HepG2 (cell line): ENCODE measurements around the gene GYS2. TPM values are rescaled to one million over a fixed set of nuclear protein-coding genes. Genes with fewer than 3 reads are reported as not detected.

ENCODE experiments used
- ATAC-seq: fragments of 200-7000 bp; cut with Tn5 transposase; 3 replicates; pipeline ENCODE4 v1.9.1; 2020; ENCODE audit warnings: mild to moderate bottlenecking, moderate library complexity
- BruUV-seq: library from RNA; stranded (reverse); fragments of 400-500 nt; replicated peaks from 2 replicates; lab custom pipeline; 2021; lab: Mats Ljungman, UMichigan
- CTCF ChIA-PET: fragments of 300-600 bp; formaldehyde crosslinking; extraction: SDS; loops from one replicate; lab custom pipeline; 2021; ENCODE audit warnings: low total read pairs, inconsistent platforms, low intra/inter-chr PET ratio; lab: Yijun Ruan, JAX
- POLR2A ChIA-PET: fragments of 350-600 bp; sonication (Branson Sonifier 250); formaldehyde crosslinking; loops from one replicate; lab custom pipeline; 2020; ENCODE audit warnings: antibody characterized with exemption, inconsistent platforms; lab: Yijun Ruan, JAX
- DNase-seq: peaks from one replicate; pipeline ENCODE4 v3.0.0-alpha.2; 2015; ENCODE audit warnings: low spot score
- FAIRE-seq: peaks from 3 replicates; lab custom pipeline; 2011; peaks lifted over from hg19 to GRCh38; lab: Jason Lieb, UNC
- H2AFZ ChIP-seq: one replicate; pipeline ENCODE4 v1.6.1; 2011; ENCODE audit warnings: low read length, inconsistent platforms
- H3K27ac ChIP-seq: fragments of 300-600 bp; 3 replicates; pipeline ENCODE4 v1.8.0; 2011; ENCODE audit warnings: mixed run types, mild to moderate bottlenecking, mixed read lengths, low read length, inconsistent platforms; ENCODE audit not compliant: insufficient read depth; ENCODE audit errors: extremely low read length
- H3K27me3 ChIP-seq, 2 experiments: fragments of 200-600 bp in 1 of 2; 2 replicates in 1 of 2; 3 replicates in 1 of 2; pipeline versions ENCODE4 v1.6.0 to v1.8.0; 2011; ENCODE audit warnings: low read length in 2 of 2, mild to moderate bottlenecking in 2 of 2, moderate library complexity in 2 of 2, inconsistent platforms in 1 of 2; ENCODE audit not compliant: insufficient read depth in 2 of 2, control insufficient read depth in 1 of 2
- H3K36me3 ChIP-seq, 2 experiments: fragments of 200-600 bp in 1 of 2; replicated peaks in 1 of 2; 2 replicates in 1 of 2; 3 replicates in 1 of 2; pipeline versions ENCODE4 v1.5.1 to v1.8.0; 2011; ENCODE audit warnings: low read length in 2 of 2, inconsistent platforms in 1 of 2; ENCODE audit not compliant: insufficient read depth in 2 of 2, control insufficient read depth in 1 of 2
- H3K4me1 ChIP-seq: 2 replicates; pipeline ENCODE4 v1.5.1; 2012; ENCODE audit warnings: low read length, inconsistent platforms; ENCODE audit not compliant: insufficient read depth
- H3K4me2 ChIP-seq: 2 replicates; pipeline ENCODE4 v1.6.0; 2011; ENCODE audit warnings: low read depth, low read length, inconsistent platforms
- H3K4me3 ChIP-seq, 3 experiments: fragments of 200-600 bp in 1 of 3; sonication (generic), shearing (Covaris generic) in 1 of 3; replicated peaks in 1 of 3; 2 replicates each; pipeline ENCODE4 v1.5.1; 2011 to 2016; ENCODE audit warnings: low read length in 3 of 3, inconsistent platforms in 2 of 3, low read depth in 2 of 3, mild to moderate bottlenecking in 2 of 3, control low read depth in 1 of 3, mixed read lengths in 1 of 3; ENCODE audit not compliant: insufficient read depth in 1 of 3
- H3K79me2 ChIP-seq: one replicate; pipeline ENCODE4 v1.6.1; 2011; ENCODE audit warnings: low read length, inconsistent platforms; ENCODE audit not compliant: insufficient read depth
- H3K9ac ChIP-seq: 2 replicates; pipeline ENCODE4 v1.6.0; 2011; ENCODE audit warnings: mild to moderate bottlenecking, low read depth, low read length, inconsistent platforms; ENCODE audit not compliant: insufficient read depth
- H3K9me3 ChIP-seq: 2 replicates; pipeline ENCODE4 v1.5.1; 2012; ENCODE audit warnings: mild to moderate bottlenecking, low read length
- H4K20me1 ChIP-seq: 2 replicates; pipeline ENCODE4 v1.6.0; 2011; ENCODE audit warnings: inconsistent platforms, mild to moderate bottlenecking, low read length, moderate library complexity; ENCODE audit not compliant: insufficient read depth
- BCL6 ChIP-seq: IDR thresholded peaks from 2 replicates; pipeline ENCODE4 v1.6.1; 2016; ENCODE audit warnings: missing genetic modification reagents, missing compliant biosample characterization
- CBX1 ChIP-seq: IDR thresholded peaks from one replicate; pipeline ENCODE4 v1.6.1; 2016; ENCODE audit warnings: antibody characterized with exemption, low read depth
- ELF4 ChIP-seq: sonication (generic); formaldehyde crosslinking; IDR thresholded peaks from 2 replicates; pipeline ENCODE4 v1.5.0; 2020; ENCODE audit warnings: missing genetic modification reagents, mild to moderate bottlenecking, moderate library complexity, borderline replicate concordance
- KMT2B ChIP-seq: IDR thresholded peaks from 2 replicates; pipeline ENCODE4 v1.6.1; 2016; ENCODE audit warnings: missing genetic modification reagents, missing compliant biosample characterization
- ZFP1 ChIP-seq: IDR thresholded peaks from 2 replicates; pipeline ENCODE4 v1.6.1; 2016
- ZKSCAN1 ChIP-seq: fragments of 150-350 bp; IDR thresholded peaks from 2 replicates; pipeline ENCODE4 v1.6.1; 2014; ENCODE audit warnings: low read length
- ZMYM3 ChIP-seq: sonication (generic); formaldehyde crosslinking; IDR thresholded peaks from 2 replicates; pipeline ENCODE4 v1.5.1; 2020; ENCODE audit warnings: mild to moderate bottlenecking, missing genetic modification reagents
- ZNF713 ChIP-seq: sonication (generic); formaldehyde crosslinking; IDR thresholded peaks from 2 replicates; pipeline ENCODE4 v1.4.0; 2020; ENCODE audit warnings: mild to moderate bottlenecking, missing genetic modification reagents
- WGBS: methylation state at CpG from one replicate; pipeline ENCODE4 v1.1.6; 2017; ENCODE audit warnings: low lambda C conversion rate; 5-methylcytosine and 5-hydroxymethylcytosine counted together
- in situ Hi-C: cut with HindIII; loops from 2 replicates; pipeline ENCODE4 v1.10.0; 2017; ENCODE audit warnings: low pct_unique_long_range_greater_than_20kb; ENCODE audit not compliant: extremely low pct_ligation_motif_present
- intact Hi-C: fragments of 100-400 bp; cut with micrococcal nuclease; formaldehyde crosslinking; loops from one replicate; pipeline ENCODE4 v1.10.0; 2022; ENCODE audit not compliant: unreplicated experiment
- polyA plus RNA-seq, 8 experiments: library from polyadenylated mRNA; depleted of rRNA in 3 of 8; stranded (reverse) in 7 of 8; unstranded in 1 of 8; fragments of >200 nt; fragmentation: Illumina TruSeq in 4 of 8; extraction: Trizol in 4 of 8; gene quantifications; 2 replicates each; pipeline versions ENCODE4 v1.2.1 to v1.2.3, GENCODE V29; 2011 to 2016; ENCODE audit warnings: low read depth in 4 of 8, missing spikeins in 1 of 8, mixed read lengths in 1 of 8; ENCODE audit not compliant: insufficient read depth in 1 of 8
- total RNA-seq, 5 experiments: library from RNA; depleted of rRNA; stranded (reverse); fragments of >200 nt; fragmentation: Illumina TruSeq; extraction: Trizol; gene quantifications; 2 replicates each; pipeline ENCODE4 v1.2.3, GENCODE V29; 2016; ENCODE audit warnings: low read depth in 1 of 5
- TF ChIP-seq, protein P1 (sequence below): fragments of 450-650 bp; IDR thresholded peaks from 2 replicates; pipeline ENCODE4 v1.6.1; 2016
- TF ChIP-seq, protein P2 (sequence below): sonication (generic); formaldehyde crosslinking; IDR thresholded peaks from 2 replicates; pipeline ENCODE4 v1.4.0; 2020; ENCODE audit warnings: missing genetic modification reagents
- TF ChIP-seq, protein P3 (sequence below): sonication (generic); formaldehyde crosslinking; IDR thresholded peaks from 2 replicates; pipeline ENCODE4 v1.4.0; 2020; ENCODE audit warnings: mild to moderate bottlenecking, missing genetic modification reagents
- TF ChIP-seq, protein P4 (sequence below): IDR thresholded peaks from 2 replicates; pipeline ENCODE4 v1.6.1; 2012; ENCODE audit warnings: low read depth, low read length, improper control_type of control experiment
- TF ChIP-seq, protein P5 (sequence below): sonication (generic); formaldehyde crosslinking; IDR thresholded peaks from 2 replicates; pipeline ENCODE4 v1.4.0; 2020; ENCODE audit warnings: mild to moderate bottlenecking, low read depth, missing genetic modification reagents

The GYS2 gene
- total and polyA plus RNA-seq, 2 of the 13 experiments (the other 11 are each of a cell fraction or from before 2014, with no cell fraction given) = not detected

DNA sequence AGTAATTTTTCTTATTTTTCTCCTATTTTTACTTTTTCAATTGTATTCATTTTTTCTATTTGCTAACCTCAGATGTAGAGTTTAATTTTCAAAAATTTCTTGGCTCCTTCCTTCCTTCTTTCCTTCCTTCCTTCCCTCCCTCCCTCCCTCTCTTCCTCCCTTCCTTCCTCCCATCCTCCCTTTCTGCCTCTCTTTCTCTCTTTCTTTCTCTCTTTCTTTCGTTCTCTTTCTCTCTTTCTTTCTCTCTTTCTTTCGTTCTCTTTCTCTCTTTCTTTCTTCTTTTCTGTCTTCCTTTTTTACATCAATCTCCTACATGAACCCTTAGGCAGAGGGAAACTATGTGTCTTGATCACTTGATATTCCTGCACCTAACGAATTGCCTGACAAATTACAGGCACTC, 12.4 kb upstream of the GYS2 start:
- Histone ChIP-seq H4K20me1 (no peaks in the 10 kb centered on the region), H3K9me3 (no peaks in the 10 kb centered on the region), H2AFZ (no peak overlapping the region), H3K27ac (no peak overlapping the region), H3K9ac (no peak overlapping the region), H3K4me1 (no peaks in the 10 kb centered on the region), H3K36me3 (no peaks in the 10 kb centered on the region), H3K79me2 (no peaks in the 10 kb centered on the region), H3K27me3 (no peaks in the 10 kb centered on the region), H3K4me3 (no peak overlapping the region), H3K4me2 (no peak overlapping the region)
- no peak for ATAC-seq
- ChIA-PET CTCF (no interaction called here), POLR2A (no interaction called here)
- intact Hi-C loops (no loop called here), in situ Hi-C loops (no loop called here)
- no TSS peak for BruUV-seq
- no peak for DNase-seq
- FAIRE-seq = no peak
- 14% methylated on average over 3 of the region's 3 CpGs for WGBS
- TF ChIP-seq, protein P1, sequence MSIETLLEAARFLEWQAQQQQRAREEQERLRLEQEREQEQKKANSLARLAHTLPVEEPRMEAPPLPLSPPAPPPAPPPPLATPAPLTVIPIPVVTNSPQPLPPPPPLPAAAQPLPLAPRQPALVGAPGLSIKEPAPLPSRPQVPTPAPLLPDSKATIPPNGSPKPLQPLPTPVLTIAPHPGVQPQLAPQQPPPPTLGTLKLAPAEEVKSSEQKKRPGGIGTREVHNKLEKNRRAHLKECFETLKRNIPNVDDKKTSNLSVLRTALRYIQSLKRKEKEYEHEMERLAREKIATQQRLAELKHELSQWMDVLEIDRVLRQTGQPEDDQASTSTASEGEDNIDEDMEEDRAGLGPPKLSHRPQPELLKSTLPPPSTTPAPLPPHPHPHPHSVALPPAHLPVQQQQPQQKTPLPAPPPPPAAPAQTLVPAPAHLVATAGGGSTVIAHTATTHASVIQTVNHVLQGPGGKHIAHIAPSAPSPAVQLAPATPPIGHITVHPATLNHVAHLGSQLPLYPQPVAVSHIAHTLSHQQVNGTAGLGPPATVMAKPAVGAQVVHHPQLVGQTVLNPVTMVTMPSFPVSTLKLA = no peak
- no peak for TF ChIP-seq ZMYM3 (CRISPR knock-in tag)
- TF ChIP-seq, protein P2, sequence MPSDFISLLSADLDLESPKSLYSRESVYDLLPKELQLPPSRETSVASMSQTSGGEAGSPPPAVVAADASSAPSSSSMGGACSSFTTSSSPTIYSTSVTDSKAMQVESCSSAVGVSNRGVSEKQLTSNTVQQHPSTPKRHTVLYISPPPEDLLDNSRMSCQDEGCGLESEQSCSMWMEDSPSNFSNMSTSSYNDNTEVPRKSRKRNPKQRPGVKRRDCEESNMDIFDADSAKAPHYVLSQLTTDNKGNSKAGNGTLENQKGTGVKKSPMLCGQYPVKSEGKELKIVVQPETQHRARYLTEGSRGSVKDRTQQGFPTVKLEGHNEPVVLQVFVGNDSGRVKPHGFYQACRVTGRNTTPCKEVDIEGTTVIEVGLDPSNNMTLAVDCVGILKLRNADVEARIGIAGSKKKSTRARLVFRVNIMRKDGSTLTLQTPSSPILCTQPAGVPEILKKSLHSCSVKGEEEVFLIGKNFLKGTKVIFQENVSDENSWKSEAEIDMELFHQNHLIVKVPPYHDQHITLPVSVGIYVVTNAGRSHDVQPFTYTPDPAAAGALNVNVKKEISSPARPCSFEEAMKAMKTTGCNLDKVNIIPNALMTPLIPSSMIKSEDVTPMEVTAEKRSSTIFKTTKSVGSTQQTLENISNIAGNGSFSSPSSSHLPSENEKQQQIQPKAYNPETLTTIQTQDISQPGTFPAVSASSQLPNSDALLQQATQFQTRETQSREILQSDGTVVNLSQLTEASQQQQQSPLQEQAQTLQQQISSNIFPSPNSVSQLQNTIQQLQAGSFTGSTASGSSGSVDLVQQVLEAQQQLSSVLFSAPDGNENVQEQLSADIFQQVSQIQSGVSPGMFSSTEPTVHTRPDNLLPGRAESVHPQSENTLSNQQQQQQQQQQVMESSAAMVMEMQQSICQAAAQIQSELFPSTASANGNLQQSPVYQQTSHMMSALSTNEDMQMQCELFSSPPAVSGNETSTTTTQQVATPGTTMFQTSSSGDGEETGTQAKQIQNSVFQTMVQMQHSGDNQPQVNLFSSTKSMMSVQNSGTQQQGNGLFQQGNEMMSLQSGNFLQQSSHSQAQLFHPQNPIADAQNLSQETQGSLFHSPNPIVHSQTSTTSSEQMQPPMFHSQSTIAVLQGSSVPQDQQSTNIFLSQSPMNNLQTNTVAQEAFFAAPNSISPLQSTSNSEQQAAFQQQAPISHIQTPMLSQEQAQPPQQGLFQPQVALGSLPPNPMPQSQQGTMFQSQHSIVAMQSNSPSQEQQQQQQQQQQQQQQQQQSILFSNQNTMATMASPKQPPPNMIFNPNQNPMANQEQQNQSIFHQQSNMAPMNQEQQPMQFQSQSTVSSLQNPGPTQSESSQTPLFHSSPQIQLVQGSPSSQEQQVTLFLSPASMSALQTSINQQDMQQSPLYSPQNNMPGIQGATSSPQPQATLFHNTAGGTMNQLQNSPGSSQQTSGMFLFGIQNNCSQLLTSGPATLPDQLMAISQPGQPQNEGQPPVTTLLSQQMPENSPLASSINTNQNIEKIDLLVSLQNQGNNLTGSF (CRISPR knock-in tag) = no peak
- TF ChIP-seq CBX1 = no peak
- TF ChIP-seq ZKSCAN1 = no peak
- no peak for TF ChIP-seq ZFP1 (CRISPR knock-in tag)
- TF ChIP-seq, protein P3, sequence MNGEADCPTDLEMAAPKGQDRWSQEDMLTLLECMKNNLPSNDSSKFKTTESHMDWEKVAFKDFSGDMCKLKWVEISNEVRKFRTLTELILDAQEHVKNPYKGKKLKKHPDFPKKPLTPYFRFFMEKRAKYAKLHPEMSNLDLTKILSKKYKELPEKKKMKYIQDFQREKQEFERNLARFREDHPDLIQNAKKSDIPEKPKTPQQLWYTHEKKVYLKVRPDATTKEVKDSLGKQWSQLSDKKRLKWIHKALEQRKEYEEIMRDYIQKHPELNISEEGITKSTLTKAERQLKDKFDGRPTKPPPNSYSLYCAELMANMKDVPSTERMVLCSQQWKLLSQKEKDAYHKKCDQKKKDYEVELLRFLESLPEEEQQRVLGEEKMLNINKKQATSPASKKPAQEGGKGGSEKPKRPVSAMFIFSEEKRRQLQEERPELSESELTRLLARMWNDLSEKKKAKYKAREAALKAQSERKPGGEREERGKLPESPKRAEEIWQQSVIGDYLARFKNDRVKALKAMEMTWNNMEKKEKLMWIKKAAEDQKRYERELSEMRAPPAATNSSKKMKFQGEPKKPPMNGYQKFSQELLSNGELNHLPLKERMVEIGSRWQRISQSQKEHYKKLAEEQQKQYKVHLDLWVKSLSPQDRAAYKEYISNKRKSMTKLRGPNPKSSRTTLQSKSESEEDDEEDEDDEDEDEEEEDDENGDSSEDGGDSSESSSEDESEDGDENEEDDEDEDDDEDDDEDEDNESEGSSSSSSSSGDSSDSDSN (CRISPR knock-in tag) = no peak
- TF ChIP-seq, protein P4, sequence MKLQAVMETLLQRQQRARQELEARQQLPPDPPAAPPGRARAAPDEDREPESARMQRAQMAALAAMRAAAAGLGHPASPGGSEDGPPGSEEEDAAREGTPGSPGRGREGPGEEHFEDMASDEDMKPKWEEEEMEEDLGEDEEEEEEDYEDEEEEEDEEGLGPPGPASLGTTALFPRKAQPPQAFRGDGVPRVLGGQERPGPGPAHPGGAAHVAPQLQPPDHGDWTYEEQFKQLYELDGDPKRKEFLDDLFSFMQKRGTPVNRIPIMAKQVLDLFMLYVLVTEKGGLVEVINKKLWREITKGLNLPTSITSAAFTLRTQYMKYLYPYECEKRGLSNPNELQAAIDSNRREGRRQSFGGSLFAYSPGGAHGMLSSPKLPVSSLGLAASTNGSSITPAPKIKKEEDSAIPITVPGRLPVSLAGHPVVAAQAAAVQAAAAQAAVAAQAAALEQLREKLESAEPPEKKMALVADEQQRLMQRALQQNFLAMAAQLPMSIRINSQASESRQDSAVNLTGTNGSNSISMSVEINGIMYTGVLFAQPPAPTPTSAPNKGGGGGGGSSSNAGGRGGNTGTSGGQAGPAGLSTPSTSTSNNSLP = no peak
- TF ChIP-seq KMT2B (CRISPR knock-in tag) = no peak
- no peak for TF ChIP-seq ELF4 (CRISPR knock-in tag)
- no peak for TF ChIP-seq BCL6 (CRISPR knock-in tag)
- TF ChIP-seq ZNF713 (CRISPR knock-in tag) = no peak
- TF ChIP-seq, protein P5, sequence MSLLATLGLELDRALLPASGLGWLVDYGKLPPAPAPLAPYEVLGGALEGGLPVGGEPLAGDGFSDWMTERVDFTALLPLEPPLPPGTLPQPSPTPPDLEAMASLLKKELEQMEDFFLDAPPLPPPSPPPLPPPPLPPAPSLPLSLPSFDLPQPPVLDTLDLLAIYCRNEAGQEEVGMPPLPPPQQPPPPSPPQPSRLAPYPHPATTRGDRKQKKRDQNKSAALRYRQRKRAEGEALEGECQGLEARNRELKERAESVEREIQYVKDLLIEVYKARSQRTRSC = no peak
